NCI-H226 (cell line): ENCODE data around the gene TAF5.
"Not testable (repeated sequence)": the region's sequence is repeated elsewhere in the genome, so short reads cannot be mapped to it uniquely, and the experiment has no call there.

Experiments
- DNase-seq: peaks from one replicate; pipeline ENCODE4 v3.0.0-alpha.2; 2015

The TAF5 gene

GRCh38 chr10:103415581-103415980 lies 47.8 kb downstream of the TAF5 start:
- DNase-seq: no peak

GRCh38 chr10:103416436-103417147 lies 48.8 kb downstream of the TAF5 start:
- peak; percentile 7 for DNase-seq

DNA sequence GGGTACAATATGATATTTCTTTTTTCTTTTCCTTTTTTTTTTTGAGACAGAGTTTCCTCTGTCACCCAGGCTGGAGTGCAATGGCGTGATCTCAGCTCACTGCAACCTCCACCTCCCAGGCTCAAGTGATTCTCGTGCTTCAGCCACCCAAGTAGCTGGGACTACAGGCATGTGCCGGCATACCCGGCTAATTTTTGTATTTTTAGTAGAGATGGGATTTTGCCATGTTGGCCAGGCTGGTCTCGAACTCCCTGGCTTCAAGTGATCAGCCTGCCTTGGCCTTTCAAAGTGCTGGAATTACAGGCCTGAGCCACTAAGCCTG lies 49.3 kb downstream of the TAF5 start:
- DNase-seq: not testable (repeated sequence)

- DNase-seq: no peak
These were observed 49.8 kb downstream of the TAF5 start for GRCh38 chr10:103417601-103418000.

DNA sequence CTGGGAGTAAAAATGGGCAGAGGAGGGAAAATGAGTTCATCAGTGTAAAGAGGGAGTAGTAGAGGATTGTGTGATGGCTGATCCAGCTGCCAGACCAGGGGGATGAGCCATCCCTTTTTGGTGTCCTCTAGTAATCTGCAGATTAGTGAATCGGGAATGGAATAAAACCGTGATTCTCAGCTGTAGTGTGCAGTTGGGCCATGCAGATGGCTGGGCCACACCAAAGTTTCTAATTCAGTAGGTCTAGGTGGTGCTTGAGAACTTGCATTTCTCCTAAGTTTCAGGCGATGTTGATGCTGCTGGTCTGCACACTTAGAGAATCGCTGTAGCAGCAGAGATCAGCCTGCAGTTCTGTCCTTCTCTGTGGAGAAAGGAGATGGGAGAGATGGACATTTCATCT lies 51.3 kb downstream of the TAF5 start:
- no peak for DNase-seq

DNA sequence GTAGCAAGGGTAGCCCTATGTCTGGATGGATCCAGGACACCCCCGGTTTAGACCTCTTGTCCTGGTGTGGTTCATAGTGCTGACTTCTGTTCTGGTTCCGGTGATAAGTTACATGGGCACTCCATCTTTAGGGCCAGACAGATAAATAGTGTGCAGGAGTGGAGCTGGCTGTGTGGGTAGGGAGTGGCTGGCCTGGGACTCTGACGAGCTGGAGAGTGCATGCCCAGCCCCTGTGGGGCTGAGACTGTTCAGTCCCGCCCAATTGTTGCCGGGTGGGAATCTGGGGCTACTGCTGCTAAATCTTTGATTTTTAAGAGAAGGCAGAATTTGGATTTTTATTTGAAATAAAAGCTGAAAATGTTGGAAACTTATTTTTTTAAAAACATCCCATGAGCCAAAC lies 56.0 kb downstream of the TAF5 start:
- no peak for DNase-seq

GRCh38 chr10:103427866-103428265 lies 60.1 kb downstream of the TAF5 start:
- no peak for DNase-seq

GRCh38 chr10:103428989-103429643 lies 61.3 kb downstream of the TAF5 start:
- no peak for DNase-seq

GRCh38 chr10:103429647-103430046 lies 61.9 kb downstream of the TAF5 start:
- no peak for DNase-seq

- no peak for DNase-seq
These were observed 64.1 kb downstream of the TAF5 start for GRCh38 chr10:103431902-103432301.

GRCh38 chr10:103433858-103434257 lies 66.1 kb downstream of the TAF5 start:
- DNase-seq: no peak
